ENCODE measurements around the gene SURF2.

The SURF2 gene

GRCh38 chr9:133354766-133355165 lies 1.6 kb upstream of the SURF2 start:
- peak; percentile 27 for DNase-seq (ENCODE audit: low spot score)

DNA sequence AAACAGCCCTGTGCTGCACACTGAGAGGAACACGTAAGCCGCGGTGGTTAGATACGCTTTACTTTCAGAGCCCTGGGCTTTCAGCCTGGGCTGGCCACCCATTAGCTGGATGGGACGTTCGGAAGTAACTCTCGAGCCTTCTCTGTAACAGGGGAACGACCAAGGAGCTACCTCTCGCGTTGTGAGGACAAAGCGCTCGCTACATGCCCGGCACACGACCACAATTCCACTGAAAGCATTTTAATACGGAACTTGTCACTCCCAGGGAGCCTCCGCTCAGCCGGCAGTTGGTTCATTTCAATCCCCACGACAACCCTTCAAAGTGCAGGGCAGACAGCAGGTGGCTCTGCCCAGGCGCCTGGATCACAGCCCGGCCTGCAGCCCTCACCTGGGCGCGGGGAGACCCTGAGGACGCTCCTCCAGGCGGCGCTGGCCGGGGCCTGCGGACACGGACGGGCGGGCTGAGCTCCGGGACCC lies 431 bp upstream of the SURF2 start:
- DNase-seq (ENCODE audit: low spot score) = peak; percentile 65

DNA sequence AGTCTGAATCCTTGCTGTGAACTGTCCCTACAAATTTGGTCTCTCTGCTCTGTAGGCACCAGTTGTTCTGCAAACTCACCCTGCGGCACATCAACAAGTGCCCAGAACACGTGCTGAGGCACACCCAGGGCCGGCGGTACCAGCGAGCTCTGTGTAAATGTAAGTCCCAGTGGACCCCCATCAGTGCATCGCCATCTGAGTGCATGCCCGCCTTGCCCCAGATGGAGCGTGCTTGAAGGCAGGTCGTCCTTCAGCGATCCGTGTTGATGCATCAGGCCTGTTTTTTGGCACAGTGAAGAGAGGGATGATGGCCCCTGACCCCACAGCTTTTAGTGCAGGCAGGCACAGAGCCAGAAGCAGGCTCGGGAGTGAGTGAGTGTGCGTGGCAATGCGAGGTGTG lies 1.3 kb downstream of the SURF2 start:
- DNase-seq (ENCODE audit: low spot score) = no peak

DNA sequence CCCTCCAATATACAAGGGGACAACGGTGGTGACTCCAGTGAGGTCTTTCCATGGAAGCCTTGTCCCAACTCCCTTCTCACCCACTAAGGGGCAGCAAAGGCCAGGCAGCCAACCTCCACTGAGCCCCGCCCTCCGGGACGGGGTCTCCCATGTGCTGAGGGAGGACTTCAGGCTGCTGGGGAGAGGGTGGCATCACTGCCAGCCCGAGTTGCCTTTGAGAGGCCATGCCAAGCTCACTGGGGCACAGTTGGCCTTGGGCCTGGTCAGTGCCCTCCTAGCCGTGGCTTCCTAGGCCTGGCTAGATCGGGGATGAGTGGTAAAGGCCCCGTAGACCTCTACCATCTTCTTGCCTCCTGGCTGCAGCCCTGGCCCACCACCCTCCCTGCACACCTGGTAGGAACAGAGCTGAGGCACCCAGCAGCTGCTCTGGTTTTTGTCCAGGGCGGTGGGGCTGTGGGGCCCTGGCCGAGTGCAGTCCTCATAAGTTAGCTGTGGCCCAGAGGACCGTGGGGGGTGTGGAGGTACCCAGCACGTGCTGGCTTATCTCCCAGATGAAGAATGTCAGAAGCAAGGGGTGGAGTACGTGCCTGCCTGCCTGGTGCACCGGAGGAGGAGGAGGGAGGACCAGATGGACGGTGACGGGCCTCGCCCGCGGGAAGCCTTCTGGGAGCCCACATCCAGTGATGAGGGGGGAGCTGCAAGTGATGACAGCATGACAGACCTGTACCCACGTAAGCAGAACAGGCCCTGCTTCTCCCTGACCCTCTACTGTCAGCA lies 3.2 kb downstream of the SURF2 start:
- DNase-seq (ENCODE audit: low spot score) = no peak

- DNase-seq (ENCODE audit: low spot score) = no peak
Observed at GRCh38 chr9:133360400-133361393, 4.3 kb downstream of the SURF2 start.

- DNase-seq (ENCODE audit: low spot score) = no peak
Observed at GRCh38 chr9:133361507-133362092, 5.2 kb downstream of the SURF2 start.

DNA sequence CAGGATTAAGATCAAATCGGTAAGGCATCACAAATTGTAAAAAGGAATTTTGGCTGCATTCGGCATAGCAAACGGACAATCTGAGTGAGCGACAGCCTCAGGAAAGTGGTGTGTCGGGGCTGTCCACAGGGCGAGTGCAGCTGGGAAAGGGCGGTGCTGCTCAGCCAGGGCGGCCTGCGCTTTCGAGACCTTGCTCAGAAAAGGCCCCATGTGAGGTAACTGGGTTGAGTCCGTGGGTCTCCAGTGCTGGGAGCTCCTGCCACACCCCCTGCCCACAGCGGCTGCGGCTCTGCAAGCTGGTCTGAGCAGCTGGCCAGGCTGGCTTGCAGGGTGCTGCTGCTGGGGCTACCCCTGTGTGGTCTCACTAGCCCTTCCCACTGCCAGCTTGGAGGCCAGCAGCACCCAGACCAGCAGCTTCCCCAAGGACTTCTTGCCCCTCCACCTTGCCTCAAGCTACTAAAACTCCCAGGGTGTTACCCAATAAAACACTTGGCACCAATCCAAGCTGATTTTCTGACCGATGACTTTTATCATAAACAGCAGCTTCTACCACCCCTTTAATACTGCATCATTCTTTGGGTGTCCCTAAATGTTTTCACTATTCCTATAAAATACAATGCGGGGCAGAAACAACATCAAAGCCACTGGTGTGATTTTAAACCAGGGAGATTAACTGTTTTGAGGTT lies 6.2 kb downstream of the SURF2 start:
- no peak for DNase-seq (ENCODE audit: low spot score)

DNA sequence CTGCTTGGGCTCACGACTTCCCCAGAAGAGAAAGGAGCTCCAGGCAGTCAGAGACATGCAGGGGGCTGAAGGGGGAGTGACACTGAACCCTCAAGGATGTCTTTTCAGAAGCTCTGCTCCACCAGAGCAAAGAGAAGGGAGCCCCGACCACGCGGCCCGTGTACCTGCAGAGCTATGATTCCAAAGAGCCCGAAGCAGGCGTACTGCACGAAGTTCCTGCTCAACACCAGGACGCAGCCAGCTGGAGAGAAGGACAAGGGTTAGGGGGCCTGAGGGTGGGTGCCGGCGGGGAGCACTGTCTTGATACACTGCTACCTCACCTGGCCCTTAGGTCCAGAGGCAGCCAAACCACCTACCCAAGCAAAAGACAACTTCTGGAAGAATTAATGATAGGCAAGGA lies 10.1 kb downstream of the SURF2 start:
- DNase-seq (ENCODE audit: low spot score) = no peak

DNA sequence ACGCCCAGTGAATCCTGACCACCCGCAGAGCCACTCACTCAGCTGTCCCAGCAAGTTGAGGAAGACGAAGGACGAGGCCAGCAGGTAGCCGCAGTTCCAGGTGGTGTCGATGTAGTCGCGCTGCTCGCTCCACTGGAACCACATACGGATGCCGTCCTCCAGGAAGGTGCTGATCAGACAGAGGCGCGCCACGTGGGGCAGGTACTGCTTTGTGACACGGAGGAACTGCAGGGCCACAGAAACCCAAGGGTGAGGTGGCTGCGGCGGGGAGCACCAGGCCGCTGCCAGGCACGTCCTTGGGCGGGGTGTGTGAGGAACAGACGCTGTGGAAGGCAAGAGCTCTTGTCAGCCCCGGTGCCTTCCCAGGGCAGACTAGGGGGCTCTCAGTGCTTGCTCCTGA lies 10.9 kb downstream of the SURF2 start:
- no peak for DNase-seq (ENCODE audit: low spot score)

DNA sequence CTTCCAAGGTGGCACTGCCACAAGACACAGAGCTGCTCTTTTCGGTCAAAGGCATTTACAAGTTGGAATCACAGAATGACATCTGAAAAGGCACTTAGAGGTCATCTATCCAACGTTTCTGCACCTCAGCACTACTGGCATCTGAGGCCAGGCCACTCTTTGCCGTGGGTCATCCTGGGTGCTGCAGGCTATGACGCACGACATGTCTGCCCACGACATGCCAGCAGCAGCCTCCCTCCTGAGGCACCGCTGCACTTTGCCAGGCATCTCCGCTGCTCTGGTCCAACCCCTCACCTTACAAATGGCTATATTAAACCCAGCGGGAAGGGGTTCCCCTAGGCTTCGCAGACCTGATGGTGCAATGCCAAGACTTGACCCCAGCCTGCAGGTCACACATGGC lies 11.4 kb downstream of the SURF2 start:
- DNase-seq (ENCODE audit: low spot score) = no peak

DNA sequence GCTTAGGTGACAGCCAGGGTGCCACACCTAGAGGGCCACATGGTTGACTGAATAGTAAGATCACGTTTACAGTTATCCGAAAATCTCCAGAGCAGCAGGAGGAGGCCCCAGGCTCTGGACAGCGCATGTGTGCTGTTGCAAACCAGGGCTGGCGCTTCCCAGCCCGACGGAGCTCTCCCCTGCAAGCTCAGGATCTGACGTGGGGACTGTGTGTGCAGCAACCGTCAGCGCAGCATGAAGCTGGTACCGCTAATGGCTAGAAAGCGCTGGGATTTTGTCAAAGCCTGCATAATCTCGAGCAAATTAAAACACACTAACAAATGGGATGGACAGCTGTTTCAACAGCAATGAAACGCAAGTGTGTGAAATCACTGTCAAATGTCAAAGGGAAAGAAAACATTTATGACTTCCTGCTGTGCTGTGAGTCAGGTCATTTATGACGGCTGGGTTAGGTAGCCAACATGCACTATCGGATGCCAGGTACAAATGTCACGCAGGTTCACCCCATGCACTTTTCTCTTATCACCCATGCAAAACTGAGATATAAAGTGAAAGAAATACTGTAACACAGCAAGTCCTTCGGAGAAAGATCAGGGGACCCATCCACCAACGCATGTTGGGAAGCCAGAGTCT lies 12.0 kb downstream of the SURF2 start:
- DNase-seq (ENCODE audit: low spot score) = no peak

GRCh38 chr9:133369422-133369821 lies 13.1 kb downstream of the SURF2 start:
- no peak for DNase-seq (ENCODE audit: low spot score)

- DNase-seq (ENCODE audit: low spot score) = no peak
Observed at GRCh38 chr9:133369933-133370332, 13.6 kb downstream of the SURF2 start.

DNA sequence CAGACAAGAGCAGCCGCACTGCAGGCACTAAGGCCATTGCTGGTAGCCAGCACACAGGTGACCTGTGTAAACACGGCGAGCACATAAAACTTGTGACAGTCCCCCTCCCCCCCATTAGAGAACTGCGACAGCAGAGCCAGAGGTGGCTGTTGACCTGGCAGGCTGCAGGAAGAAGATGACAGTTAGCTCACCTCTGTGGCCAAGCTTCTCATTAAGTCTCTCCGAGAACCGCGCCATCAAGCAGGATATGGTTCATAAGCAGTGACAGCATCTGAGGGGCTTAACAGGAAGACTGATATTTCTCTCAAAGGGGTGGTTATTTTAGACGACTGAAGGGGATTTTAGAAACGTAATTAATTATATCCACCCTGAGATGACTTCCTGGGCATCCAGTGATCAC lies 14.3 kb downstream of the SURF2 start:
- no peak for DNase-seq (ENCODE audit: low spot score)

GRCh38 chr9:133371261-133371711 lies 14.9 kb downstream of the SURF2 start:
- no peak for DNase-seq (ENCODE audit: low spot score)

DNA sequence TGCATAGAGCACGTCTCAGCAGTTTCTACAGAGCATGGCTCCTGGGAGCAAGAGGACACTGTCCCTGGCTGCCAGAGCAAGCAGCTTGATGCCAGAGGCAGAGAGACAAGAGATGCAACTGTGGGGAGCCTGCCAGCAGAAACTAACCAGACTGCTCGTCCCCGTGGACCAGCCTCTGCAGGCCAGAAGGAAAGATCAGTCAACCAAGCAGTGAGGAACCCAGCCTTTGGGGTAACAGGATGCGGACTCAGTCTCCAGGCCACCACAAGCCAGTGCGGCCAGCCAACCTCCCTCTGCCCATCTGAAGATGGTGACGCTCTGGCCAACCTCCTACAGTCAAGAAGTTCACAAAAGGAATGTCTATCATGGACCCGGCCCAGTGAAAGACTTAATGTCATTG lies 15.8 kb downstream of the SURF2 start:
- DNase-seq (ENCODE audit: low spot score) = no peak

- no peak for DNase-seq (ENCODE audit: low spot score)
Observed at GRCh38 chr9:133374612-133375115, 18.3 kb downstream of the SURF2 start.

DNA sequence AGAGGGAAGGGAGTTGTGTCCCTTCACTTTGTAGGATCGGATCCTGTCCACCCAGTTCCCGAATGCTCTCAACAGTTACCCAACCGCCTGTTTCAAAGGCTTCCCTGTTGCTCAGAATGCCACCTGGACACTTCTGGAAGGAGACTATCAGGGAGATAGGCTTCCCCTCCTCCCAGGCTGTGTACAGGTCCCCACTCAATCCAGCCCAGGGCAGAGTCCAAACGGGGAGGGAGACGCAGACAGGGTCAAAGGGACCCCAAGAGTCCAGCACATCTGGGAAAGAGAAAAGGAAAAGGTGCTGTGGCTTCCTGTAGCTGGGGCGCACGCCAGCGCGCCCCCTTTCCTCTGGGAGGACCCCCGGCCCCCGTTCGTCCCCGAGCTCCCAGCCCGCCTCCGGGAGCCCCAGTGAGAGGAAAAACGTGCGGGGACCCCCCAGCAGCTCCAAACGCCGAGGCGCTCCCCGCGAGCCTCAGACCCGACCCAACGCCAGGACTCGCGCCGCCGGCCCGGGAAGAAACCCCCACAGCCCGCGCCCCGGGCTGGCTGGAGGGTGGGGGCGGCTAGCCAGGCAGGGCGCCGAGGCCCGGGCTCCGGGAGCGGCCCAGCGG lies 18.9 kb downstream of the SURF2 start:
- DNase-seq (ENCODE audit: low spot score) = peak; percentile 47

- DNase-seq (ENCODE audit: low spot score) = peak; percentile 93
Observed at GRCh38 chr9:133375724-133376654, 19.6 kb downstream of the SURF2 start, which contains the start of the genes STKLD1 and SURF4. Gene STKLD1, plus strand, starts transcription at chr9:133376366. Its CDS starts 108 bp downstream, at chr9:133376474. Gene SURF4, minus strand, starts transcription at chr9:133376060. Its CDS starts 91 bp downstream, at chr9:133375969.

Data from NAMALWA (cell line).